Aorta (tissue), 5 donors: ENCODE results near the gene WDR31. TPM values are rescaled to one million over a fixed set of nuclear protein-coding genes. Genes with fewer than 3 reads are reported as not detected.

Experiments used
- ATAC-seq: fragments of 200-7000 bp; cut with Tn5 transposase; one replicate; pipeline ENCODE4 v1.9.1; 2022; ENCODE audit warnings: moderate library complexity; ENCODE audit not compliant: low FRiP score
- DNase-seq, 2 donors: peaks; one replicate each; pipeline ENCODE4 v3.0.0-alpha.2; 2020
- H3K27ac ChIP-seq, 2 donors: one replicate each; pipeline ENCODE4 v1.5.1; 2013; ENCODE audit warnings: low read length in 2 of 2, mild to moderate bottlenecking in 2 of 2, moderate library complexity in 2 of 2, control low read depth in 1 of 2, inconsistent platforms in 1 of 2, low read depth in 1 of 2
- H3K27me3 ChIP-seq, 2 donors: one replicate each; pipeline ENCODE4 v1.6.1; 2013; ENCODE audit warnings: control low read depth in 1 of 2, low read length in 1 of 2, mild to moderate bottlenecking in 1 of 2, moderate library complexity in 1 of 2; ENCODE audit not compliant: insufficient read depth in 2 of 2, control insufficient read depth in 1 of 2
- H3K36me3 ChIP-seq, 2 donors: one replicate each; pipeline ENCODE4 v1.6.1; 2013; ENCODE audit warnings: control low read depth in 1 of 2, low read length in 1 of 2, mild to moderate bottlenecking in 1 of 2; ENCODE audit not compliant: insufficient read depth in 2 of 2, control insufficient read depth in 1 of 2
- H3K4me1 ChIP-seq, 2 donors: one replicate each; pipeline ENCODE4 v1.6.1; 2013; ENCODE audit warnings: low read length in 2 of 2, control low read depth in 1 of 2, mild to moderate bottlenecking in 1 of 2, moderate library complexity in 1 of 2; ENCODE audit not compliant: insufficient read depth in 2 of 2, control insufficient read depth in 1 of 2
- H3K4me3 ChIP-seq, 2 donors: one replicate each; pipeline ENCODE4 v1.5.1; 2013; ENCODE audit warnings: low read length in 2 of 2, control low read depth in 1 of 2, mild to moderate bottlenecking in 1 of 2
- H3K9me3 ChIP-seq: one replicate; pipeline ENCODE4 v1.6.1; 2013; ENCODE audit warnings: mild to moderate bottlenecking, low read length; ENCODE audit not compliant: control insufficient read depth
- WGBS, 2 donors: extraction: QIAGEN DNeasy Blood & Tissue Kit; methylation state at CpG; one replicate each; pipeline ENCODE4 v1.1.7; 2013; 5-methylcytosine and 5-hydroxymethylcytosine counted together
- intact Hi-C, 2 donors: fragments of 100-400 bp; cut with DNase I; formaldehyde crosslinking; loops; one replicate each; pipeline versions ENCODE4 v1.14.2 to v1.15.0; 2022
- polyA plus RNA-seq, 2 donors: library from polyadenylated mRNA; stranded (reverse); fragments of 200-250 nt; gene quantifications; one replicate each; pipeline ENCODE4 v1.2.3, GENCODE V29; 2013
- total RNA-seq, 2 donors: library from RNA; stranded (reverse); fragmentation: NEBNext Ultra II Directional; extraction: Animal tissue kit (Norgen Biotek cat#: 25700); gene quantifications; one replicate each; pipeline ENCODE4 v1.2.1, GENCODE V29; 2021
- donor health status: healthy with polysubstance abuse.
- donor health status: Bipolar disorder and iron deficiency.
- donor health status: DM: no; HTN: no; CAD: no.
- donor health status: DM: no; HTN: no; CAD: no.
- donor health status: DM: yes; HTN: yes; CAD: no.

The WDR31 gene
- total and polyA plus RNA-seq, 4 donors: 0.54 to 2.1 (median 1.1) TPM

DNA sequence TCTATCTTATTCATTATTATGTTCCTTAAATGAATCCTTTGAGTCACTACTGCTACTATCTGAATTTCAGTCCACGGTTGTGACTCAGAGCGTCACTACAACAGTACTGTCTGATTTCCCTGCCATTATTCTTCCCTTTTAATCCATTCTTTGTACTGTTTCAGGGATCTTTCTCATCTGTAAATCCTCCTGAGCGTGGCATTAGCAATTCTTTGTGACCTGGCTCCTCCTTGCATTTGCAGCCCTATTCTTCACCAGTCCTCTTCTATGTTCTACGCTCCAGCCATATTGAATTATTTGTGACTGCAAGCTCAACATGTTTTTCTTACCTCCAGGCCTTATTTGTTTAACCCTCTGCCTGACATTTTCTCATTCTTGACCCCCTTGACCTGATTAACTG lies 58.7 kb downstream of the WDR31 start:
- no peaks in the 10 kb centered on the region for H3K9me3 ChIP-seq
- peaks cover 0 to 2% of the 10 kb centered on the region in 2 donors for H3K4me1 ChIP-seq
- DNase-seq: no peak
- intact Hi-C loops: no loop called here
- no peak overlapping the region for H3K27ac ChIP-seq
- ATAC-seq: no peak
- no peaks in the 10 kb centered on the region for H3K27me3 ChIP-seq
- no peak overlapping the region for H3K4me3 ChIP-seq
- 95 to 96% methylated on average over 4 of the region's 4 CpGs for WGBS, 2 donors
- peaks cover 6% of the 10 kb centered on the region in 2 donors for H3K36me3 ChIP-seq

DNA sequence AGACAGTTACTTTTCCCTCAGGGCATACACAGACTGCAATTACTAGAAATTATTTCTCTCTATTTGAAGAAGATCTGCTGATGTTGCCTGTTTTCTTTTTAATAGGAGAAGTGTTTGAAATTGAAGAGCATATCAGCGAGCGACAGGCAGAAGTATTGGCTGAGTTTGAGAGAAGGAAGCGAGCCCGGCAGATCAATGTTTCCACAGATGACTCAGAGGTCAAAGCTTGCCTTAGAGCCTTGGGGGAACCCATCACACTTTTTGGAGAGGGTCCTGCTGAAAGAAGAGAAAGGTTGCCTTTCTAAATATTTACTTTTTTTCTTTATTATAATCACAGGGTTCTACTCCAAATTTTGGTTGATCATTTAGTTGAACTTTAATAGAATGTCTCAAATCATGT lies 61.2 kb downstream of the WDR31 start:
- no peak for ATAC-seq
- H3K4me3 ChIP-seq: no peak overlapping the region
- intact Hi-C loops: loop anchor here (5.0 to 10.0 kb wide), 5 partner anchors 123 to 378 kb away; partner anchors contain the start of gene ALAD (in 2 of the 2)
- DNase-seq: no peak
- H3K4me1 ChIP-seq: peaks cover 2 to 4% of the 10 kb centered on the region in 2 donors
- peaks cover 4% of the 10 kb centered on the region in 2 donors for H3K36me3 ChIP-seq
- WGBS, 2 donors: 85 to 89% methylated on average over 4 of the region's 4 CpGs
- H3K27me3 ChIP-seq: no peaks in the 10 kb centered on the region
- H3K27ac ChIP-seq: no peak overlapping the region
- H3K9me3 ChIP-seq: no peaks in the 10 kb centered on the region

DNA sequence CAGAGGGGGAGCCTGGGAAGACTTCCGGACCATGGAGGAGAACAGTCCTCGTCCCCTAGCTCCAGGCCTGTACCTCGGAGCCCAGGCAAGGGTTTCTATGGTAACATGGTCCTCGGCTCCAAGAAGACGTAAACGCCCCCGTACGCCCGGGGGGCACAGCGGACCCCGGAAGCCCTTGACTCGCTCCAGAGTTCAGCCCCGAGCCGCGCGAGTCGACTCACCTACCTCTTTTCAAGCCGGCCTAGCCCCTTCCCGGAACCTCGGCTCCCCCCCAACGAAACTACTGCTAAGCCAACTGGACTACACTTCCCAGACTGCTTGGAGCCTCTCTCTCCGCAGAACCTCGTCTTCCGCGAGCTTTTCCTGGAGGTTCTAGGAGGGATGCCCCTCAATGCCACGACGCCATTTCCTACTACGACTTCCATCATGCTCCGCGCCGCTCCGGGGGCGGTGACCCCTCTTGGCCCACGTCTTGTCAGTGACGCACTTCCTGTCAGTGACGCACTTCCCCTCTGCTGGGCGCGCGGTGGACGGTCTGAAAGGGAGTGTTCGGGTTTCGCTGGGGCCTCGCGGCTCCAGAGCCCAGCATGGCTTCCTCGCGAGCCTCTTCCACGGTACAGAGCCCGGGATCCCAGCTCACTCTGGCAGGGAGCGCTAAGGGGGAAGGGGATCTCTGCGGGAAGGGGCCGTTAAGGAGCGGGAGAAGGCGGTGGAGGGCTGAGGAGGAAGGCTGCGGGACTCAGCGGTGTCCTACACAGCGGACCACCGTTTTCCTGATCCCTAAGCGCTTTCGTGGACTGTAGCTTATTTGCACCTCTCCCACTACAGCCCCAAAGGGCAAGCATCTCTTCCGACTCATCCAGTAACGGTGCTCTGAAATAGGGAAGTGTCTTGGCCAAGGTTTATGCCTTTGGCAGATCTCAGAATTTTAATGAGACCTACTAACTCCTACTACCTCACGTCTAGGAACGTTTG lies 64.6 kb downstream of the WDR31 start, which contains the start of the genes CDC26 and PRPF4:
Gene CDC26, minus strand, starts transcription at position 416 of the 975 bp plus-strand sequence. CDS start 3,065 bp downstream, outside the sequence.
Gene PRPF4, plus strand, starts transcription at position 502 of the 975 bp plus-strand sequence. Its CDS starts 86 bp downstream, at position 588.
- WGBS, 2 donors: 0% methylated on average over 58 to 63 of the region's 63 CpGs
- peak within 1 kb of the TSS; percentile 64 to 97 for H3K4me3 ChIP-seq
- H3K27ac ChIP-seq: peak within 1 kb of the TSS; percentile 47 to 82
- ATAC-seq (peak; percentile 98), DNase-seq (peak; percentile 98)
- peaks cover 2 to 4% of the 10 kb centered on the region in 2 donors for H3K4me1 ChIP-seq
- no peaks in the 10 kb centered on the region for H3K9me3 ChIP-seq
- no peaks in the 10 kb centered on the region for H3K27me3 ChIP-seq
- intact Hi-C loops: loop anchor here (2.0 to 10.0 kb wide), 7 partner anchors 55 to 382 kb away; partner anchors contain the start of genes ALAD (in 2 of the 2), FKBP15 (in 1 of the 2), SLC31A1 (in 1 of the 2) and WDR31 (in 1 of the 2)
- H3K36me3 ChIP-seq: peaks cover 2 to 6% of the 10 kb centered on the region in 2 donors

DNA sequence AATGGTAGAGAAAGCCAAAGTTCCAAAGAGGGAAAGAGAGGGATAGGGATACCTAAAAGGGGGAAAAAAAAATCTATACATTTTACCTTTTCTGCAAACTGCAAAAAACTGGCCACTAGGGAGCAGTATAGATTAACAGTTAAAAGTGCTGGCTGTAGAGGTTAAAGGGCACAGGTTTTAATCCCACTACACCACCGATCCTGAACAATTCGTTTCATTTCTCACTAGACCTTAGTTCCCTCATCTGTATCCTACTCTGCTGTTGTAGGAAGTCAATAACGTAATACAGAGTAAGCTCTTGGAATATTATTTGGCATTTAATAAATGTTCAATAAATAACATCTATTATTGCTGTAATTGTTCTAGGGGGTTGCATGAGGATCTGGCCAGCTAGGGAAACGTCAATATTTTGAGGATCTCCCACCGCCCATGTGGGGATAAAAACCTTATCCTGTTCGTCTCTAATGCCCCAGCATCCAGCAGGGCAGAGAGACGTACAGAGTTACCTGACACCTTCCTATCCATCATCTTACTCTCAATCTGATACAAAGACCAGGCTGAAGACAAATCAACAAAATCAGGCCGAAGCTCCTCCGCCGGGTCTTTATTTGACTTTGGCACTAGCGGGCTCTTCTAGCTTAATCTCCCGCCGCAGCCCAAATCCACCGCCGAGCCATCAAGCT lies 65.5 kb downstream of the WDR31 start:
- H3K36me3 ChIP-seq: peaks cover 5 to 12% of the 10 kb centered on the region in 2 donors
- H3K27ac ChIP-seq: peak overlapping the region; percentile 47 to 82
- ATAC-seq: peak; percentile 71
- H3K4me3 ChIP-seq: peak overlapping the region; percentile 64 to 97
- H3K4me1 ChIP-seq: peaks cover 2 to 4% of the 10 kb centered on the region in 2 donors
- DNase-seq: no peak
- no peaks in the 10 kb centered on the region for H3K27me3 ChIP-seq
- no peaks in the 10 kb centered on the region for H3K9me3 ChIP-seq
- WGBS, 2 donors: 0% methylated on average over 15 of the region's 15 CpGs
- intact Hi-C loops: loop anchor here (2.0 to 10.0 kb wide), 7 partner anchors 54 to 383 kb away; partner anchors contain the start of genes ALAD (in 2 of the 2), FKBP15 (in 1 of the 2), SLC31A1 (in 1 of the 2) and WDR31 (in 1 of the 2)

DNA sequence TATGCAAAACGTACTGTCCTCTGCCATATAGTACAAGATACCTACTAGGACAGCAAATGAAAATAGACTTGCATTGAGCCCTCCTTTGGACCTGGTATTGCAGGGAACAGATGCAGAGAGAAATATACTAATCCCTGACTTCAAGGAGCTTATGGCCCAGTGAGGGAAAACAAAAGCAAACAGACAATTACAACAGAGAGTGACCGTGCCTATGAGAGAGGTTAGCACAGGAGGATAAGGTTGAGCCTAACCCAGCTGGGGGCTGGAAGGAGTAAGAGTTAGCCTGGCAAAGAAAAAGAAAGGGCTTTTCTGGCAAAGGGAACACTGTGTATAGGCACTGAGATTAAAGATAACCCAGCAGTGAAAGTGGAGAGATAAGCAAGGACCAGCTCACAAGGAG lies 70.2 kb downstream of the WDR31 start:
- ATAC-seq (no peak), DNase-seq (no peak)
- H3K27me3 ChIP-seq: no peaks in the 10 kb centered on the region
- intact Hi-C loops: loop anchor here (10.0 kb wide), 3 partner anchors 135 to 385 kb away; partner anchors contain the start of gene ALAD (in 1 of the 2)
- H3K4me1 ChIP-seq: no peaks in the 10 kb centered on the region
- H3K9me3 ChIP-seq: no peaks in the 10 kb centered on the region
- H3K36me3 ChIP-seq: peaks cover 10 to 12% of the 10 kb centered on the region in 2 donors
- H3K27ac ChIP-seq: no peak overlapping the region
- WGBS, 2 donors: 84 to 85% methylated on average over 2 of the region's 2 CpGs
- H3K4me3 ChIP-seq: no peak overlapping the region

DNA sequence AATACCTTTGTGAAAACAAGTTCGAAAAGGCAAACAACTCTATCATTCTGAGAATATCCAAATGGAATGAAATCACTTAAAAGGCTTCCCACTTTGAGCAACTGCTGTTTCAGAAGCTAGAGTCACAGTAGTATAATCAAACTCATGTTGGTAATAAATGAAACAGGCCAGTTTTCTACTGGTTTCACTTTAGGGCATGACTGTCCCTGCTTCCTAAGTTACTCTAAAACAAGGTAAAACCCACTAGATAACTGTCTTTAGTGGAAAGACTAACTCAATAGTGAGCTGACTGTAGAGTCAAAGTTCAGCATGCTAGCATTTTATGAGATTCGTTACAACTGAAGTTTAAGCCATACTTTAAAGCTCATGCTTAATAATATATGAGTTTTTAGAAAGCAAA lies 70.7 kb downstream of the WDR31 start:
- WGBS, 2 donors: 86% methylated on average over 2 of the region's 2 CpGs
- DNase-seq: no peak
- Histone ChIP-seq H3K27ac (no peak overlapping the region), H3K27me3 (no peaks in the 10 kb centered on the region), H3K4me3 (no peak overlapping the region), H3K9me3 (no peaks in the 10 kb centered on the region), H3K4me1 (no peaks in the 10 kb centered on the region), H3K36me3 (peaks cover 11 to 12% of the 10 kb centered on the region in 2 donors)
- intact Hi-C loops: no loop called here
- ATAC-seq: no peak

DNA sequence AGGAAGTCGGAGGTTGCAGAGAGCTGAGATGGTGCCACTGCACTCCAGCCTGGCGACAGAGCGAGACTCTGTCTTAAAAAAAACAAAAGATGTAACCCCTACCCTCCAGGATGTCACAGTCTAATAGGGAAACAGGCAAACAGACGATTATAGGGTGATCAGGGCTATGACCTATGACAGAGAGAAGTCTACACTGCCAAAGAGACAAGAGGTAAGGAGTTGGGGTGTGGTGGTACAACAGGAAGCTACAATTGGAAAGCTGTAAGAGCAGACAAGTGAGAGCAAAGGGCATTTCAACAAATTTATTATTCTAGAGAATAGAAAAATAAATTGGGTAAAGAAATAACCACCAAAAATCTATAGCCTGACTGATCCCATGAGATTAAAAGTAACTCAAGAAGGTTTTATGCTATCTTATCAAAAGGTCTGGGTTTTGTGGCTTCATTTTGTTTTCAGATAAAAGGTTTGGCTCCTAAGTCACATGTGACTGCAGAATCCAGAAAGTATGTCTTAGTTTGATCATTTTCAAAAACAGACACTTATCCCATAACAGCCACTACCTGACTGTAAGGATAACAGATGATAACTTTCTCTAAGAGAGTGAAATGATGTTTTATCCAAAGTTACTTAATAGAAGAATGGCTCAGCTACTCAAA lies 72.0 kb downstream of the WDR31 start:
- Histone ChIP-seq H3K4me3 (no peak overlapping the region), H3K27ac (no peak overlapping the region), H3K27me3 (no peaks in the 10 kb centered on the region), H3K9me3 (no peaks in the 10 kb centered on the region), H3K4me1 (no peaks in the 10 kb centered on the region), H3K36me3 (peaks cover 11 to 12% of the 10 kb centered on the region in 2 donors)
- ATAC-seq: no peak
- WGBS, 2 donors: 83 to 92% methylated on average over 4 of the region's 4 CpGs
- no peak for DNase-seq
- intact Hi-C loops: no loop called here

DNA sequence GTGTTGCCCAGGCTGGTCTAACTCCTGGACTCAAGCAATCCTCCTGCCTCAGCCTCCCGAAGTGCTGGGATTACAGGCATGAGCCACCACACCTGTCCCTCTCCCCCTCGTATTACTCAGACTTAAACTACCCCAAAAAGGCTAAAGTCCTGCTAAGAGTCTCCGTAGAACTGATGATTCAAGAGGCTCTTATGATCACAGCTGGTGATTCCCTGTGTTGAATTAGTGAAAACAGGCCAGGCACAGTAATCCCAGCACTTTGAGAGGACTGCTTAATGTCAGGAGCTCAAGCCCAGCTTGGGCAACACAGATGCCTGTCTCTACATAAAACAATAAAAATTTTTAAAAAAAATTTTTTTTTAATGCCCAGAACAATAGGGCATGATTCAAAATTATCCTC lies 73.9 kb downstream of the WDR31 start:
- ATAC-seq (no peak), DNase-seq (no peak)
- Histone ChIP-seq H3K4me3 (no peak overlapping the region), H3K4me1 (no peaks in the 10 kb centered on the region), H3K36me3 (peaks cover 12% of the 10 kb centered on the region in 2 donors), H3K27ac (no peak overlapping the region), H3K27me3 (no peaks in the 10 kb centered on the region), H3K9me3 (no peaks in the 10 kb centered on the region)
- intact Hi-C loops: no loop called here
- 87% methylated on average over 3 of the region's 3 CpGs for WGBS, 2 donors
